OCI-LY7 (cell line): ENCODE measurements around the gene DKK3. TPM values are rescaled to one million over a fixed set of nuclear protein-coding genes. Genes with fewer than 3 reads are reported as not detected.

Experiments used
- BruUV-seq: library from RNA; stranded (reverse); fragments of 400-500 nt; replicated peaks from 2 replicates; lab custom pipeline; 2021; lab: Mats Ljungman, UMichigan
- CTCF ChIA-PET: fragments of 300-600 bp; sonication (Branson Sonifier 250); formaldehyde crosslinking; loops from one replicate; lab custom pipeline; 2022; ENCODE audit warnings: antibody characterized with exemption; ENCODE audit not compliant: unreplicated experiment; lab: Charles Lee
- POLR2A ChIA-PET: fragments of 300-600 bp; sonication (Branson Sonifier 250); formaldehyde crosslinking; loops from one replicate; lab custom pipeline; 2022; ENCODE audit warnings: antibody characterized with exemption; lab: Charles Lee
- DNase-seq: peaks from one replicate; pipeline ENCODE4 v3.0.0-alpha.2; 2015; ENCODE audit warnings: low spot score
- H2AFZ ChIP-seq: fragments of 200-600 bp; sonication (generic), shearing (Covaris generic); 2 replicates; pipeline ENCODE4 v1.6.1; 2014; ENCODE audit warnings: mild to moderate bottlenecking, antibody characterized with exemption, low read length, moderate library complexity
- H3K27ac ChIP-seq: fragments of 200-600 bp; sonication (generic); 2 replicates; pipeline ENCODE4 v1.5.1; 2014; ENCODE audit warnings: mixed run types, low read depth, mild to moderate bottlenecking, moderate library complexity, low read length, inconsistent platforms; ENCODE audit not compliant: poor library complexity, severe bottlenecking
- H3K36me3 ChIP-seq: fragments of 200-600 bp; sonication (generic); 2 replicates; pipeline ENCODE4 v1.6.1; 2014; ENCODE audit warnings: mild to moderate bottlenecking, antibody characterized with exemption, low read length, moderate library complexity, mixed read lengths; ENCODE audit not compliant: insufficient read depth
- H3K4me1 ChIP-seq: fragments of 200-600 bp; sonication (generic); 2 replicates; pipeline ENCODE4 v1.5.1; 2014; ENCODE audit warnings: mild to moderate bottlenecking, low read length; ENCODE audit not compliant: insufficient read depth, poor library complexity, severe bottlenecking
- H3K4me2 ChIP-seq: fragments of 200-600 bp; sonication (generic); 2 replicates; pipeline ENCODE4 v1.6.1; 2014; ENCODE audit warnings: mild to moderate bottlenecking, low read length
- H3K4me3 ChIP-seq: fragments of 200-600 bp; sonication (generic); 2 replicates; pipeline ENCODE4 v1.5.1; 2014; ENCODE audit warnings: mild to moderate bottlenecking, low read depth, low read length; ENCODE audit not compliant: poor library complexity, severe bottlenecking
- H3K79me2 ChIP-seq: fragments of 200-600 bp; sonication (generic); 2 replicates; pipeline ENCODE4 v1.6.1; 2016; ENCODE audit warnings: low read depth, mild to moderate bottlenecking, low read length, moderate library complexity, mixed read lengths; ENCODE audit not compliant: insufficient read depth
- H3K9me2 ChIP-seq: fragments of 200-600 bp; sonication (generic); 2 replicates; pipeline ENCODE4 v1.6.1; 2016; ENCODE audit warnings: mild to moderate bottlenecking, low read length, mixed read lengths; ENCODE audit not compliant: insufficient read depth
- H3K9me3 ChIP-seq: fragments of 200-600 bp; sonication (generic); 2 replicates; pipeline ENCODE4 v1.6.1; 2014; ENCODE audit warnings: mild to moderate bottlenecking, mixed run types, low read length, mixed read lengths
- H4K20me1 ChIP-seq: fragments of 200-600 bp; sonication (generic); 2 replicates; pipeline ENCODE4 v1.6.1; 2014; ENCODE audit warnings: mild to moderate bottlenecking, antibody characterized with exemption, low read length, moderate library complexity, mixed read lengths; ENCODE audit not compliant: insufficient read depth
- CTCF ChIP-seq: fragments of 200-600 bp; sonication (generic); conservative IDR thresholded peaks from 2 replicates; pipeline ENCODE4 v1.5.1; 2014; ENCODE audit warnings: mild to moderate bottlenecking, antibody characterized with exemption, low read length, moderate library complexity, mixed read lengths
- EZH2phosphoT487 ChIP-seq: fragments of 200-600 bp; sonication (generic); IDR thresholded peaks from 2 replicates; pipeline ENCODE4 v1.6.1; 2018; ENCODE audit warnings: low read depth, borderline replicate concordance, mild to moderate bottlenecking, mixed run types, antibody characterized with exemption, low read length, moderate library complexity, mixed read lengths
- intact Hi-C: fragments of 100-400 bp; cut with micrococcal nuclease; formaldehyde crosslinking; loops from one replicate; pipeline ENCODE4 v1.10.0; 2022; ENCODE audit not compliant: unreplicated experiment
- total RNA-seq, 2 experiments: library from RNA; depleted of rRNA in 1 of 2; stranded (reverse); fragments of >200 nt in 1 of 2; shearing (Covaris generic) in 1 of 2; gene quantifications; 2 replicates each; pipeline ENCODE4 v1.2.3, GENCODE V29; 2014 to 2022

Gene DKK3
- total RNA-seq, 2 experiments from 2014 or later: not detected

- intact Hi-C loops: loop anchor here (1.0 kb wide), 2 partner anchors 190 to 236 kb away; no protein-coding TSS in a partner anchor
- no peak for DNase-seq
- Histone ChIP-seq H2AFZ (no peak overlapping the region), H3K4me3 (no peak overlapping the region), H4K20me1 (no peaks in the 10 kb centered on the region), H3K4me1 (no peaks in the 10 kb centered on the region), H3K36me3 (no peaks in the 10 kb centered on the region), H3K9me2 (no peaks in the 10 kb centered on the region), H3K27ac (no peak overlapping the region), H3K9me3 (no peaks in the 10 kb centered on the region), H3K4me2 (no peak overlapping the region), H3K79me2 (no peaks in the 10 kb centered on the region)
- ChIA-PET CTCF (no interaction called here), POLR2A (no interaction called here)
- BruUV-seq: no TSS peak
- no peak for TF ChIP-seq CTCF
- TF ChIP-seq EZH2phosphoT487: no peak
Measured at GRCh38 chr11:12046636-12047236, 38.3 kb upstream of the DKK3 start.

DNA sequence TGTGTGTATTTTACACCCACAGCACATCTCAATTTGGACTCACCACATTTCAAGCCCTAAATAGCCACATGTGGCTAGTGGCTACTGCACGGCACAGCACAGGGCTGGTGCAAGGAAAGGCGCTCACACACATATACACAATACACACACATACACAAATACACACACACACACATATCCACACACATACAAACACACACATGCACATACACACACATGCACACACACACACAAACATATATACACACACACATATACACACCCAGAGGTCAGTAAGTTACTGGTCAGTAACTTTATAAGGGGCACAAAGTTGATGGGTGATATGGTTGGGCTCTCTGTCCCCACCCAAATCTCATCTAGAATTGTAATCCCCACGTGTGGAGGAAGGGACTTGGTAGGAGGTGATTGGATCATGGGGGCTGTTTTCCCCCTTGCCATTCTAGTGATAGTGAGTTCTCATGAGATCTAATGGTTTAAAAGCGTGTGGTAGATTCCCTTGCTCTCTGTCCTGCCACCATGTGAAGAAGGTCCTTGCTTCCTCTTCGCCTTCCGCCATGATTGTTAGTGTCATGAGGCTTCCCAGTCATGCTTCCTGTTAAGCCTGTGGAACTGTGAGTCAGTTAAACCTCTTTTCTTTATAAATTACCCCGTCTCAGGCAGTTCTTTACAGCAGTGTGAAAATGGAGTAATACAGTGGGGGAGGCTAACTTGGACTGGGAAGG lies 37.6 kb upstream of the DKK3 start:
- POLR2A ChIA-PET: interaction anchor here (0.7 kb wide), 1 partner anchor 203 kb away, joined by 6 read pairs; no protein-coding TSS in a partner anchor
- intact Hi-C loops: no loop called here

More for the DNA sequence above, 37.6 kb upstream of the DKK3 start:
- BruUV-seq: no TSS peak
- no peak for TF ChIP-seq EZH2phosphoT487
- TF ChIP-seq CTCF: no peak
- no peak for DNase-seq
- Histone ChIP-seq H3K9me2 (no peaks in the 10 kb centered on the region), H2AFZ (no peak overlapping the region), H4K20me1 (no peaks in the 10 kb centered on the region), H3K4me2 (no peak overlapping the region), H3K27ac (no peak overlapping the region), H3K36me3 (no peaks in the 10 kb centered on the region), H3K79me2 (no peaks in the 10 kb centered on the region), H3K4me3 (no peak overlapping the region), H3K9me3 (no peaks in the 10 kb centered on the region), H3K4me1 (no peaks in the 10 kb centered on the region)
- CTCF ChIA-PET: no interaction called here
